Kidney capillary endothelial cell (primary cell): Measurements from ENCODE around the gene PCDHGA11.
"Not testable (repeated sequence)": the region's sequence is repeated elsewhere in the genome, so short reads cannot be mapped to it uniquely, and the experiment has no call there.

Source experiments
- DNase-seq: peaks from one replicate; pipeline ENCODE4 v3.0.0-alpha.2; 2018; ENCODE audit warnings: low spot score

PCDHGA11 gene

GRCh38 chr5:141398608-141399007, 22.2 kb upstream of the PCDHGA11 start:
- DNase-seq, result no peak

DNA sequence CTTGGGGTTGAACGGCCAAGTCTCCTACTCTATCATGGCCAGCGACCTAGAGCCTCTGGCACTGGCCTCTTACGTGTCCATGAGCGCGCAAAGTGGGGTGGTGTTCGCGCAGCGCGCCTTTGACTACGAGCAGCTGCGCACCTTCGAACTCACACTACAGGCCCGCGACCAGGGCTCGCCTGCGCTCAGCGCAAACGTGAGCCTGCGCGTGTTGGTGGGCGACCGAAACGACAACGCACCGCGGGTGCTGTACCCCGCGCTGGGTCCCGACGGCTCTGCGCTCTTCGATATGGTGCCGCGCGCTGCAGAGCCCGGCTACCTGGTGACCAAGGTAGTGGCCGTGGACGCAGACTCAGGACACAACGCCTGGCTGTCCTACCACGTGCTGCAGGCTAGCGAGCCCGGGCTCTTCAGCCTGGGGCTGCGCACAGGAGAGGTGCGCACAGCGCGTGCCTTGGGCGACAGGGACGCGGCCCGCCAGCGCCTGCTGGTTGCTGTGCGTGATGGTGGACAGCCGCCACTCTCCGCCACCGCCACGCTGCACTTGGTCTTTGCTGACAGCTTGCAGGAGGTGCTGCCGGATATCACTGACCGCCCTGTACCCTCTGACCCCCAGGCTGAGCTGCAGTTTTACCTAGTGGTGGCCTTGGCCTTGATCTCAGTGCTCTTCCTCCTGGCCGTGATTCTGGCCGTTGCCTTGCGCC, 21.1 kb upstream of the PCDHGA11 start:
- DNase-seq, result no peak

DNA sequence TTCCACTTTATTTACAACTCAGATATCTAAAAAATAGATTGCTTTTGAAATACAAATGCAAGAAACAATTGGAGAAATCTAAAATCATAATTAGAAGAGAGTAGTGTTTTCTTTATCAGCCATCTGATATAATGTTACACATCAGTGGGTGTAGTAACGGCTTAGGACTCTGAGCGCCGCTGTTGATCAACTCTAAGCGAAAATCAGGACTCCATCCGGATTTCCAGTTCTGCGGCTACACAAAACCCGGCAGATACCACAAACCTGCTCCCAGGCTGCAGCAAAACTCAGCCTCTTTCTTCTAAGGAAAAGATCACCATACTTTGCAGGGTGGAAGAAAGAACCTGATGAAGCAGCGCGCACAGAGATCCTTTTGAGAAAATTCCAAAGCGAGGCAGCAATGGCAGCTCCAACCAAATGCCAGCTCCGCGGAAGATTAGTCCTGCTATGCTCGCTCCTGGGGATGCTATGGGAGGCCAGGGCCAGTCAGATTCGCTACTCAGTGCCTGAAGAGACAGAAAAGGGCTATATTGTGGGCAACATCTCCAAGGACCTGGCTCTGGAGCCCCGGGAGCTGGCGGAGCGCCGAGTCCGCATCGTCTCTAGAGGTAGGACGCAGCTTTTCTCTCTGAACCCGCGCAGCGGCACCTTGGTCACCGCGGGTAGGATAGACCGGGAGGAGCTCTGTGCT, 18.2 kb upstream of the PCDHGA11 start, which contains the start of gene PCDHGA9:
Gene PCDHGA9, plus strand, starts transcription at position 226 of the 691 bp plus-strand sequence. Its CDS starts 175 bp downstream, at position 401.
- no peak for DNase-seq

GRCh38 chr5:141403387-141403786, 17.5 kb upstream of the PCDHGA11 start:
- DNase-seq, result no peak

DNA sequence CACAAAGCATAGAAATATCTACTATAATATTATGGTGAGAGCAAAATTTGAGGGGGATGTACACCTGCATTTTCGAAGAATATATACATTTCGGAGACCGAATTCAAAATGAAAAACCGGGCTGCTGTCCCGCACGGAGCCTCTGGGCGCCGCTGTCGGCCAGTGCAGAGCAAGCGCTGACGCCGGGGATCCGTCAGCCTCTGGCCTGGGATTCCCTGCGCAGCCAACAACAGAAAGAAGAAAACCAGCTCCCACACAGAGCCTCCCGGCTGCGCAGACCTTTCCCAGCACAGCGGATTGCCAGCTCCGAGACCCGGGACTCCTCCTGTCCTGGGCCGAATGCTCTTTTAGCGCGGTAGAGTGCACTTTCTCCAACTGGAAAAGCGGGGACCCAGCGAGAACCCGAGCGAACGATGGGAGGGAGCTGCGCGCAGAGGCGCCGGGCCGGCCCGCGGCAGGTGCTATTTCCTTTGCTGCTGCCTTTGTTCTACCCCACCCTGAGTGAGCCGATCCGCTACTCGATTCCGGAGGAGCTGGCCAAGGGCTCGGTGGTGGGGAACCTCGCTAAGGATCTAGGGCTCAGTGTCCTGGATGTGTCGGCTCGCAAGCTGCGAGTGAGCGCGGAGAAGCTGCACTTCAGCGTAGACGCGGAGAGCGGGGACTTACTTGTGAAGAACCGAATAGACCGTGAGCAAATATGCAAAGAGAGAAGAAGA, 12.9 kb upstream of the PCDHGA11 start, which contains the start of gene PCDHGB6:
Gene PCDHGB6, plus strand, starts transcription at position 232 of the 716 bp plus-strand sequence. Its CDS starts 182 bp downstream, at position 414.
- not testable (repeated sequence) for DNase-seq

DNA sequence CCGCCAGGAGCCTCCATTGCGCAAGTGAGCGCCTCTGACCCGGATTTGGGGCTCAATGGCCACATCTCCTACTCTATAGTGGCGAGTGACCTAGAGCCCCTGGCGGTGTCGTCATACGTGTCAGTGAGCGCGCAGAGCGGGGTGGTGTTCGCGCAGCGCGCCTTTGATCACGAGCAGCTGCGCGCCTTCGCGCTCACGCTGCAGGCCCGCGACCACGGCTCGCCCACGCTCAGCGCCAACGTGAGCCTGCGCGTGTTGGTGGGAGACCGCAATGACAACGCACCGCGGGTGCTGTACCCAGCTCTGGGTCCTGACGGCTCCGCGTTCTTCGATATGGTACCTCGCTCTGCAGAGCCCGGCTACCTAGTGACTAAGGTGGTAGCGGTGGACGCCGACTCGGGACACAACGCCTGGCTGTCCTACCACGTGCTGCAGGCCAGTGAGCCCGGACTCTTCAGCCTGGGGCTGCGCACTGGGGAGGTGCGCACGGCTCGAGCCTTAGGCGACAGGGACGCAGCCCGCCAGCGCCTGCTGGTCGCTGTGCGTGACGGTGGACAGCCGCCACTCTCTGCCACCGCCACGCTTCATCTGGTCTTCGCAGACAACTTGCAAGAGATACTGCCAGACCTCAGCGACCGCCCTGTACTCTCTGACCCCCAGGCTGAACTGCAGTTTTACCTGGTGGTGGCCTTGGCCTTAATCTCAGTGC, 11.1 kb upstream of the PCDHGA11 start:
- no peak for DNase-seq

DNA sequence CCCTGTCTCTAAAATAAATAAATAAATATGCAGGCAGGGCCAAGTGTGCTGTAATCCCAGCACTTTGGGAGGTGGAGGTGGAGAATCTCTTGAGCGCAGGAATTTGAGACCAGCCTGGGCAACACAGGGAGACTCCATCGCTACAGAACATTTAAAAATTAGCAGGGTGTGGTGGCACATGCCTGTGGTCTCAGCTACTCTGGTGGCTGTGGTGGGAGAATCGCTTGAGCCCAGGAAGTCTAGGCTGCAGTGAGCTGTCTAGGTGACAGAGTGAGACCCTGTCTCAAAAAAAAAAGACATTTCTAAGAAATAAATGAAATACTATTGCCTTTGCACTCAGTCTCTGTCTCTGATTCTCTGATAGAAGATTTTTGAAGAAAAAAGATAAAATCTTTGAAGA, 9.3 kb upstream of the PCDHGA11 start:
- DNase-seq, result no peak

GRCh38 chr5:141412854-141413539, 7.9 kb upstream of the PCDHGA11 start, which contains the start of gene PCDHGA10:
PCDHGA10 (plus strand) TSS chr5:141412987; CDS start chr5:141413176, 189 bp downstream.
- peak; percentile 58 for DNase-seq

DNA sequence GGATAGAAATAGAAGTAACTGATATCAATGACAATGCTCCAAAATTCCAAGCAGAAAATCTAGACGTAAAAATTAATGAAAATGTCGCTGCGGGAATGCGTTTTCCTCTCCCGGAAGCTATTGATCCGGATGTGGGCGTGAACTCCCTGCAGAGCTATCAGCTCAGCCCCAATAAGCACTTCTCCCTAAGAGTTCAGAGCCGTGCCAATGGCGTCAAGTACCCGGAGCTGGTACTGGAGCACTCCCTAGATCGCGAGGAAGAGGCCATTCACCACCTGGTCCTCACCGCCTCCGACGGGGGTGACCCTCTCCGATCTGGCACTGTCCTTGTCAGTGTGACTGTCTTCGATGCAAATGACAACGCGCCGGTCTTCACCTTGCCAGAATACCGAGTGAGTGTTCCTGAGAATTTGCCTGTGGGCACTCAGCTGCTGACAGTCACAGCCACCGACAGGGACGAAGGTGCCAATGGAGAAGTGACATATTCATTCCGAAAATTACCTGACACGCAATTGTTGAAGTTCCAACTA, 7.2 kb upstream of the PCDHGA11 start:
- no peak for DNase-seq

- not testable (repeated sequence) for DNase-seq
Observed at GRCh38 chr5:141414548-141415274, 6.1 kb upstream of the PCDHGA11 start.

DNA sequence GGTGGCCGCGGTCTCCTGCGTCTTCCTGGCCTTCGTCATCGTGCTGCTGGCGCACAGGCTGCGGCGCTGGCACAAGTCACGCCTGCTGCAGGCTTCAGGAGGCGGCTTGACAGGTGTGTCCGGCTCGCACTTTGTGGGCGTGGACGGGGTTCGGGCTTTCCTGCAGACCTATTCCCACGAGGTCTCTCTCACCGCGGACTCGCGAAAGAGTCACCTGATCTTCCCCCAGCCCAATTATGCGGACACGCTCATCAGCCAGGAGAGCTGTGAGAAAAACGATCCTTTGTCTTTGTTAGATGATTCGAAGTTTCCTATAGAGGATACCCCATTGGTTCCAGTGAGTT, 5.6 kb upstream of the PCDHGA11 start:
- not testable (repeated sequence) for DNase-seq

GRCh38 chr5:141417494-141418172, 3.2 kb upstream of the PCDHGA11 start, which contains the start of gene PCDHGB7:
PCDHGB7 (plus strand) TSS chr5:141417677; CDS start chr5:141417860, 183 bp downstream.
- peak; percentile 76 for DNase-seq

DNA sequence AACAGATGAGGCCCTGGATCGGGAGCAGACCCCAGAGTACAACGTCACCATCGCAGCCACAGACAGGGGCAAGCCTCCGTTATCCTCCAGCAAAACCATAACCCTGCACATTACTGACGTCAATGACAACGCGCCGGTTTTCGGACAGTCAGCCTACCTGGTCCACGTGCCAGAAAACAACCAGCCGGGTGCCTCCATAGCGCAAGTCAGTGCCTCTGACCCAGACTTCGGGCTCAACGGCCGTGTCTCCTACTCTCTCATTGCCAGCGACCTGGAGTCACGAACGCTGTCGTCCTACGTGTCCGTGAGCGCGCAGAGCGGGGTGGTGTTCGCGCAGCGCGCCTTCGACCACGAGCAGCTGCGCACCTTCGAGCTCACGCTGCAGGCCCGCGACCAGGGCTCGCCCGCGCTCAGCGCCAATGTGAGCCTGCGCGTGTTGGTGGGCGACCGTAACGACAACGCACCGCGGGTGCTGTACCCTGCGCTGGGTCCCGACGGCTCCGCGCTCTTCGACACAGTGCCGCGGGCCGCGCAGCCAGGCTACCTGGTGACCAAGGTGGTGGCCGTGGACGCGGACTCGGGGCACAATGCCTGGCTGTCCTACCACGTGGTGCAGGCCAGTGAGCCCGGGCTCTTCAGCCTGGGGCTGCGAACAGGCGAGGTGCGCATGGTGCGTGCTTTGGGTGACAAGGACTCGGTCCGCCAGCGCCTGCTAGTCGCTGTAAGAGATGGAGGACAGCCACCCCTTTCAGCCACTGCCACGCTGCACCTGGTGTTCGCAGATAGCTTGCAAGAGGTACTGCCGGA, 1.6 kb upstream of the PCDHGA11 start:
- DNase-seq, result no peak

DNA sequence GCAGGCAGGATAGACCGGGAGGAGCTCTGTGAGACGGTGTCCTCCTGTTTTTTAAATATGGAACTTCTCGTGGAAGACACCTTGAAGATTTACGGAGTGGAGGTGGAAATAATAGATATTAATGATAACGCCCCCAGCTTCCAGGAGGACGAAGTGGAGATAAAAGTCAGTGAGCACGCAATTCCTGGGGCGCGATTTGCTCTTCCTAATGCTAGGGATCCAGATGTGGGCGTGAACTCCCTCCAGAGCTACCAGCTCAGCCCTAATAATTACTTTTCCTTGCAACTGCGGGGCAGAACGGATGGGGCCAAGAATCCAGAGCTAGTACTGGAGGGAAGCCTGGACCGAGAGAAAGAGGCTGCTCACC, 621 bp downstream of the PCDHGA11 start:
- DNase-seq, result no peak

DNA sequence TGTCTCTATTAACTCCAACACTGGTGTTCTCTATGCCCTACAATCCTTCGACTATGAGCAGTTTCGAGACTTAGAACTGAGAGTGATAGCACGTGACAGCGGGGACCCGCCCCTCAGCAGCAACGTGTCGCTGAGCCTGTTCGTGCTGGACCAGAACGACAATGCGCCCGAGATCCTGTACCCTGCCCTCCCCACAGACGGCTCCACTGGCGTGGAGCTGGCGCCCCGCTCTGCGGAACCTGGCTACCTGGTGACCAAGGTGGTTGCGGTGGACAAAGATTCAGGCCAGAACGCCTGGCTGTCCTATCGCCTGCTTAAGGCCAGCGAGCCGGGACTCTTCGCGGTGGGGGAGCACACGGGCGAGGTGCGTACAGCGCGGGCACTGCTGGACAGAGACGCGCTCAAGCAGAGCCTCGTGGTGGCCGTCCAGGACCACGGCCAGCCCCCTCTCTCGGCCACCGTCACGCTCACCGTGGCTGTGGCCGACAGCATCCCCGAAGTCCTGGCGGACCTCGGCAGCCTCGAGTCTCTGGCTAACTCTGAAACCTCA, 2.0 kb downstream of the PCDHGA11 start:
- no peak for DNase-seq

- DNase-seq, result no peak
Observed at GRCh38 chr5:141427783-141428426, 7.1 kb downstream of the PCDHGA11 start.

- DNase-seq, result peak; percentile 83
Observed at GRCh38 chr5:141430332-141431113, 9.7 kb downstream of the PCDHGA11 start, which contains the start of gene PCDHGA12. PCDHGA12 (plus strand) TSS chr5:141430507; CDS start chr5:141430760, 253 bp downstream.
